Measurements from ENCODE around the gene STARD4.

The STARD4 gene

GRCh38 chr5:111535879-111536549, 23.7 kb upstream of the STARD4 start:
- ChIA-PET POLR2A (no interaction called here), CTCF (no interaction called here)

GRCh38 chr5:111532886-111533582, 20.7 kb upstream of the STARD4 start:
- POLR2A ChIA-PET, result interaction anchor here (0.6 kb wide), 1 partner anchor 157 kb away, joined by 3 read pairs; no protein-coding TSS in a partner anchor
- CTCF ChIA-PET, result interaction anchor here (0.6 kb wide), 1 partner anchor 76 kb away, joined by 3 read pairs; no protein-coding TSS in a partner anchor
- DNase-seq (ENCODE audit: extremely low spot score), result no peak
- TF ChIP-seq SP1 (IDR thresholded peaks at IDR 0.05) (no peak), FOXK2 (IDR thresholded peaks at IDR 0.05) (no peak), SUZ12 (IDR thresholded peaks at IDR 0.05) (no peak), ARNT (IDR thresholded peaks at IDR 0.05) (no peak), CTBP1 (IDR thresholded peaks at IDR 0.05; ENCODE audit: borderline replicate concordance) (no peak), FOXA1 (IDR thresholded peaks at IDR 0.05) (no peak), LEF1 (IDR thresholded peaks at IDR 0.05; ENCODE audit: borderline replicate concordance) (no peak), BHLHE40 (IDR thresholded peaks at IDR 0.05; ENCODE audit: borderline replicate concordance) (no peak), FOXM1 (IDR thresholded peaks at IDR 0.05; ENCODE audit: borderline replicate concordance) (no peak), L3MBTL2 (conservative IDR thresholded peaks at IDR 0.05) (no peak), ELF4 (IDR thresholded peaks at IDR 0.05) (no peak), TARDBP (IDR thresholded peaks at IDR 0.05) (no peak), PKNOX1 (IDR thresholded peaks at IDR 0.05) (no peak), NFRKB (IDR thresholded peaks at IDR 0.05) (no peak), ZNF384 (IDR thresholded peaks at IDR 0.05) (no peak), HDGF (IDR thresholded peaks at IDR 0.05; ENCODE audit: borderline replicate concordance) (no peak)

More at GRCh38 chr5:111535879-111536549, 23.7 kb upstream of the STARD4 start:
- TF ChIP-seq FOXM1 (IDR thresholded peaks at IDR 0.05; ENCODE audit: borderline replicate concordance) (no peak), LEF1 (IDR thresholded peaks at IDR 0.05; ENCODE audit: borderline replicate concordance) (no peak), PKNOX1 (IDR thresholded peaks at IDR 0.05) (no peak), SUZ12 (IDR thresholded peaks at IDR 0.05) (no peak), TARDBP (IDR thresholded peaks at IDR 0.05) (no peak), BHLHE40 (IDR thresholded peaks at IDR 0.05; ENCODE audit: borderline replicate concordance) (no peak), L3MBTL2 (conservative IDR thresholded peaks at IDR 0.05) (no peak), ELF4 (IDR thresholded peaks at IDR 0.05) (no peak), FOXA1 (IDR thresholded peaks at IDR 0.05) (no peak), ARNT (IDR thresholded peaks at IDR 0.05) (no peak), HDGF (IDR thresholded peaks at IDR 0.05; ENCODE audit: borderline replicate concordance) (no peak), FOXK2 (IDR thresholded peaks at IDR 0.05) (no peak), SP1 (IDR thresholded peaks at IDR 0.05) (no peak), NFRKB (IDR thresholded peaks at IDR 0.05) (no peak), CTBP1 (IDR thresholded peaks at IDR 0.05; ENCODE audit: borderline replicate concordance) (no peak), ZNF384 (IDR thresholded peaks at IDR 0.05) (no peak)
- DNase-seq (ENCODE audit: extremely low spot score), result no peak

GRCh38 chr5:111530298-111530740, 18.0 kb upstream of the STARD4 start:
- TF ChIP-seq LEF1 (IDR thresholded peaks at IDR 0.05; ENCODE audit: borderline replicate concordance) (no peak), TARDBP (IDR thresholded peaks at IDR 0.05) (no peak), CTBP1 (IDR thresholded peaks at IDR 0.05; ENCODE audit: borderline replicate concordance) (no peak), FOXK2 (IDR thresholded peaks at IDR 0.05) (no peak), SUZ12 (IDR thresholded peaks at IDR 0.05) (no peak), ELF4 (IDR thresholded peaks at IDR 0.05) (no peak), ARNT (IDR thresholded peaks at IDR 0.05) (no peak), PKNOX1 (IDR thresholded peaks at IDR 0.05) (no peak), BHLHE40 (IDR thresholded peaks at IDR 0.05; ENCODE audit: borderline replicate concordance) (no peak), FOXA1 (IDR thresholded peaks at IDR 0.05) (no peak), NFRKB (IDR thresholded peaks at IDR 0.05) (no peak), FOXM1 (IDR thresholded peaks at IDR 0.05; ENCODE audit: borderline replicate concordance) (no peak), L3MBTL2 (conservative IDR thresholded peaks at IDR 0.05) (no peak), HDGF (IDR thresholded peaks at IDR 0.05; ENCODE audit: borderline replicate concordance) (no peak), ZNF384 (IDR thresholded peaks at IDR 0.05) (no peak), SP1 (IDR thresholded peaks at IDR 0.05) (no peak)
- ChIA-PET POLR2A (no interaction called here), CTCF (no interaction called here)
- no peak for DNase-seq (ENCODE audit: extremely low spot score)

GRCh38 chr5:111528056-111528455, 15.7 kb upstream of the STARD4 start:
- TF ChIP-seq TARDBP (IDR thresholded peaks at IDR 0.05) (no peak), ARNT (IDR thresholded peaks at IDR 0.05) (no peak), PKNOX1 (IDR thresholded peaks at IDR 0.05) (no peak), FOXA1 (IDR thresholded peaks at IDR 0.05) (no peak), LEF1 (IDR thresholded peaks at IDR 0.05; ENCODE audit: borderline replicate concordance) (no peak), NFRKB (IDR thresholded peaks at IDR 0.05) (no peak), L3MBTL2 (conservative IDR thresholded peaks at IDR 0.05) (no peak)
- ChIA-PET CTCF (no interaction called here), POLR2A (no interaction called here)
- no peak for DNase-seq (ENCODE audit: extremely low spot score)

GRCh38 chr5:111520908-111521307, 8.6 kb upstream of the STARD4 start:
- ChIA-PET CTCF (no interaction called here), POLR2A (no interaction called here)
- TF ChIP-seq FOXA1 (IDR thresholded peaks at IDR 0.05) (no peak), ARNT (IDR thresholded peaks at IDR 0.05) (no peak), L3MBTL2 (conservative IDR thresholded peaks at IDR 0.05) (no peak), FOXK2 (IDR thresholded peaks at IDR 0.05) (no peak), HDGF (IDR thresholded peaks at IDR 0.05; ENCODE audit: borderline replicate concordance) (no peak), PKNOX1 (IDR thresholded peaks at IDR 0.05) (no peak), TARDBP (IDR thresholded peaks at IDR 0.05) (no peak), CTBP1 (IDR thresholded peaks at IDR 0.05; ENCODE audit: borderline replicate concordance) (no peak), SP1 (IDR thresholded peaks at IDR 0.05) (no peak), SUZ12 (IDR thresholded peaks at IDR 0.05) (no peak), ELF4 (IDR thresholded peaks at IDR 0.05) (no peak)
- DNase-seq (ENCODE audit: extremely low spot score), result no peak

Data from HEK293T (cell line).